GM21576 (cell line): ENCODE results near the gene SLITRK2.

Experiments
- ATAC-seq: cut with Tn5 transposase; IDR thresholded peaks from one replicate; pipeline ENCODE4 v1.9.1; 2021; ENCODE audit warnings: mild to moderate bottlenecking, moderate library complexity; ENCODE audit not compliant: unreplicated experiment

SLITRK2 gene

GRCh38 chrX:145817331-145818185 lies at the start of gene SLITRK2:
Gene SLITRK2 (plus strand): TSS chrX:145817829. CDS start chrX:145822426, 4,597 bp downstream.
- ATAC-seq, result no peak

- no peak for ATAC-seq
These were observed 44.6 kb upstream of the SLITRK2 start for GRCh38 chrX:145773006-145773405.

- ATAC-seq, result no peak
These were observed 25.3 kb upstream of the SLITRK2 start for GRCh38 chrX:145792281-145792680.

- ATAC-seq, result no peak
These were observed 14.1 kb upstream of the SLITRK2 start for GRCh38 chrX:145803508-145803907.

GRCh38 chrX:145813081-145813480 lies 4.5 kb upstream of the SLITRK2 start:
- no peak for ATAC-seq

GRCh38 chrX:145816601-145817315 lies 871 bp upstream of the SLITRK2 start:
- ATAC-seq, result no peak

GRCh38 chrX:145818186-145819113 lies 821 bp downstream of the SLITRK2 start:
- ATAC-seq, result no peak

- no peak for ATAC-seq
These were observed 3.2 kb downstream of the SLITRK2 start for GRCh38 chrX:145820825-145821224.

- ATAC-seq, result no peak
These were observed 3.8 kb downstream of the SLITRK2 start for GRCh38 chrX:145821291-145821897.

- ATAC-seq, result no peak
These were observed 4.4 kb downstream of the SLITRK2 start for GRCh38 chrX:145821898-145822571.

GRCh38 chrX:145823132-145823531 lies 5.5 kb downstream of the SLITRK2 start:
- no peak for ATAC-seq

- no peak for ATAC-seq
These were observed 8.3 kb downstream of the SLITRK2 start for GRCh38 chrX:145825896-145826295.

- no peak for ATAC-seq
These were observed 8.8 kb downstream of the SLITRK2 start for GRCh38 chrX:145826466-145826865.

- no peak for ATAC-seq
These were observed 15.2 kb downstream of the SLITRK2 start for GRCh38 chrX:145832796-145833195.

GRCh38 chrX:145840531-145840930 lies 22.9 kb downstream of the SLITRK2 start:
- no peak for ATAC-seq

GRCh38 chrX:145843146-145843904 lies 25.7 kb downstream of the SLITRK2 start:
- ATAC-seq, result no peak

- ATAC-seq, result no peak
These were observed 27.3 kb downstream of the SLITRK2 start for GRCh38 chrX:145844886-145845285.

GRCh38 chrX:145848448-145848847 lies 30.8 kb downstream of the SLITRK2 start:
- no peak for ATAC-seq

GRCh38 chrX:145848857-145849256 lies 31.2 kb downstream of the SLITRK2 start:
- ATAC-seq, result no peak
